Osteoblast (primary cell): ENCODE measurements around the gene HOXB2. TPM values are rescaled to one million over a fixed set of nuclear protein-coding genes. Genes with fewer than 3 reads are reported as not detected.

ENCODE experiments used
- DNase-seq: peaks from one replicate; pipeline ENCODE4 v3.0.0; 2011; ENCODE audit warnings: low spot score, mixed read lengths; ENCODE audit not compliant: insufficient read length; ENCODE audit errors: missing footprints
- H2AFZ ChIP-seq: 2 replicates; pipeline ENCODE4 v1.6.0; 2011; ENCODE audit warnings: mild to moderate bottlenecking, low read length
- H3K27ac ChIP-seq: 2 replicates; pipeline ENCODE4 v1.5.1; 2011; ENCODE audit warnings: mild to moderate bottlenecking, low read depth, low read length, moderate library complexity
- H3K27me3 ChIP-seq: 2 replicates; pipeline ENCODE4 v1.6.0; 2012; ENCODE audit warnings: mild to moderate bottlenecking, control low read depth, inconsistent platforms, low read length, moderate library complexity; ENCODE audit not compliant: insufficient read depth
- H3K36me3 ChIP-seq: 2 replicates; pipeline ENCODE4 v1.5.1; 2011; ENCODE audit warnings: mild to moderate bottlenecking, low read length, control low read depth, moderate library complexity; ENCODE audit not compliant: insufficient read depth
- H3K4me1 ChIP-seq: 2 replicates; pipeline ENCODE4 v1.5.1; 2011; ENCODE audit warnings: mild to moderate bottlenecking, low read length, control low read depth, moderate library complexity; ENCODE audit not compliant: insufficient read depth
- H3K4me2 ChIP-seq: 2 replicates; pipeline ENCODE4 v1.6.0; 2011; ENCODE audit warnings: mild to moderate bottlenecking, low read length; ENCODE audit not compliant: insufficient read depth
- H3K4me3 ChIP-seq: fragments of 200-600 bp; sonication (generic); 3 replicates; pipeline ENCODE4 v1.5.1; 2012; ENCODE audit warnings: mild to moderate bottlenecking, low read length, inconsistent platforms; ENCODE audit not compliant: insufficient read depth
- H3K79me2 ChIP-seq: 2 replicates; pipeline ENCODE4 v1.6.0; 2012; ENCODE audit warnings: mild to moderate bottlenecking, low read length, control low read depth, inconsistent platforms; ENCODE audit not compliant: insufficient read depth
- H3K9me3 ChIP-seq: 2 replicates; pipeline ENCODE4 v1.5.1; 2011; ENCODE audit warnings: low read depth, low read length, control low read depth
- H4K20me1 ChIP-seq: 2 replicates; pipeline ENCODE4 v1.6.0; 2012; ENCODE audit warnings: mild to moderate bottlenecking, low read length, control low read depth; ENCODE audit not compliant: insufficient read depth
- CTCF ChIP-seq: IDR thresholded peaks from 2 replicates; pipeline ENCODE4 v1.5.1; 2011; ENCODE audit warnings: mild to moderate bottlenecking, low read depth, low read length, moderate library complexity; ENCODE audit errors: extremely low read depth
- total RNA-seq: library from RNA; depleted of rRNA; stranded (reverse); fragments of >200 nt; gene quantifications from 2 replicates; pipeline ENCODE4 v1.2.3, GENCODE V29; 2012

The HOXB2 gene
- total RNA-seq, 1 donor: 3.3 TPM

GRCh38 chr17:48532261-48532660 lies 12.6 kb downstream of the HOXB2 start:
- H3K9me3 ChIP-seq: no peaks in the 10 kb centered on the region
- no peak overlapping the region for H3K27ac ChIP-seq
- H2AFZ ChIP-seq: no peak overlapping the region
- H3K4me2 ChIP-seq: no peak overlapping the region
- no peaks in the 10 kb centered on the region for H3K36me3 ChIP-seq
- H3K27me3 ChIP-seq: peaks cover 44% of the 10 kb centered on the region
- no peaks in the 10 kb centered on the region for H3K79me2 ChIP-seq
- no peak overlapping the region for H3K4me3 ChIP-seq
- no peak for TF ChIP-seq CTCF
- H4K20me1 ChIP-seq: no peaks in the 10 kb centered on the region
- no peak for DNase-seq
- no peaks in the 10 kb centered on the region for H3K4me1 ChIP-seq

- no peak for DNase-seq
- Histone ChIP-seq H3K4me3 (no peak within 1 kb of the TSS), H3K36me3 (no peaks in the 10 kb centered on the region), H3K27ac (no peak within 1 kb of the TSS), H3K4me1 (no peaks in the 10 kb centered on the region), H3K79me2 (no peaks in the 10 kb centered on the region), H2AFZ (no peak within 1 kb of the TSS), H3K27me3 (peaks cover 54% of the 10 kb centered on the region), H3K4me2 (no peak within 1 kb of the TSS), H3K9me3 (no peaks in the 10 kb centered on the region), H4K20me1 (no peaks in the 10 kb centered on the region)
- TF ChIP-seq CTCF: no peak
These were observed 14.0 kb downstream of the HOXB2 start, which contains the start of gene HOXB1 for GRCh38 chr17:48530887-48531272. Gene HOXB1, minus strand, starts transcription at chr17:48531011. Its CDS starts 107 bp downstream, at chr17:48530904.

GRCh38 chr17:48530208-48530886 lies 14.6 kb downstream of the HOXB2 start:
- Histone ChIP-seq H3K36me3 (no peaks in the 10 kb centered on the region), H3K4me3 (no peak overlapping the region), H3K4me2 (no peak overlapping the region), H4K20me1 (no peaks in the 10 kb centered on the region), H2AFZ (no peak overlapping the region), H3K27me3 (peaks cover 54% of the 10 kb centered on the region), H3K79me2 (no peaks in the 10 kb centered on the region), H3K9me3 (no peaks in the 10 kb centered on the region), H3K4me1 (no peaks in the 10 kb centered on the region), H3K27ac (no peak overlapping the region)
- peak; percentile 57 for DNase-seq
- no peak for TF ChIP-seq CTCF

GRCh38 chr17:48529683-48530009 lies 15.3 kb downstream of the HOXB2 start:
- Histone ChIP-seq H3K27ac (no peak overlapping the region), H3K36me3 (no peaks in the 10 kb centered on the region), H3K9me3 (no peaks in the 10 kb centered on the region), H3K27me3 (peaks cover 59% of the 10 kb centered on the region), H3K4me1 (no peaks in the 10 kb centered on the region), H3K79me2 (no peaks in the 10 kb centered on the region), H3K4me2 (no peak overlapping the region), H4K20me1 (no peaks in the 10 kb centered on the region), H2AFZ (no peak overlapping the region), H3K4me3 (no peak overlapping the region)
- DNase-seq: peak; percentile 36
- TF ChIP-seq CTCF: no peak
